ENCODE results near the gene FHIT. TPM values are rescaled to one million over a fixed set of nuclear protein-coding genes. Genes with fewer than 3 reads are reported as not detected.

The FHIT gene
- total RNA-seq, 4 donors from 2014 or later, result 7.5 to 20.1 (median 13.5) TPM

DNA sequence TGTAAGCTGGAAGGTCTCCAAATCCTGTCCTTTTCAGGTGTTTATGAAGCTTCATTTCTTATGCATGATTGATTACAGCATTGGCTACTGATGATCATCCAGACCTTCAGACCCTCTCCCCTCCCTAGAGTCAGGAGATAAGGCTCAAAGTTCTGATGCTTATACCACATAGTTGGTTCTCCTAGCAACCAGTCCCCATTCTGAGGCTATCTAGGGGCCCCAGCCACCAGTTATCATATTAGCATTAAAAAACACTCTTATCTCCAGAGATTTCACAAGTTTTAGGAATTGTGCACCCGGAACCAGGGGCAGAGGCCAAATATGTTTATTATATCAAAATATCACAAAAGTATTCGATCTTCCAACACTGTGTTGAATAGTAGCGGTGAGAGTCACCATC is 953.1 kb downstream of the FHIT start:
- Histone ChIP-seq H3K4me1 (no peaks in the 10 kb centered on the region), H3K27ac (no peak overlapping the region), H3K9me3 (no peaks in the 10 kb centered on the region), H3K4me3 (no peak overlapping the region), H3K27me3 (no peaks in the 10 kb centered on the region), H3K36me3 (no peaks in the 10 kb centered on the region)
- in situ Hi-C loops (cut with MboI; ENCODE audit: low pct_ligation_motif_present in 1 of 4, low pct_unique_long_range_greater_than_20kb in 1 of 4, low sequenced_read_pairs in 3 of 4), result no loop called here
- intact Hi-C loops (cut with DNase I; ENCODE audit: low total_unique reads), result no loop called here
- TF ChIP-seq, protein P1, sequence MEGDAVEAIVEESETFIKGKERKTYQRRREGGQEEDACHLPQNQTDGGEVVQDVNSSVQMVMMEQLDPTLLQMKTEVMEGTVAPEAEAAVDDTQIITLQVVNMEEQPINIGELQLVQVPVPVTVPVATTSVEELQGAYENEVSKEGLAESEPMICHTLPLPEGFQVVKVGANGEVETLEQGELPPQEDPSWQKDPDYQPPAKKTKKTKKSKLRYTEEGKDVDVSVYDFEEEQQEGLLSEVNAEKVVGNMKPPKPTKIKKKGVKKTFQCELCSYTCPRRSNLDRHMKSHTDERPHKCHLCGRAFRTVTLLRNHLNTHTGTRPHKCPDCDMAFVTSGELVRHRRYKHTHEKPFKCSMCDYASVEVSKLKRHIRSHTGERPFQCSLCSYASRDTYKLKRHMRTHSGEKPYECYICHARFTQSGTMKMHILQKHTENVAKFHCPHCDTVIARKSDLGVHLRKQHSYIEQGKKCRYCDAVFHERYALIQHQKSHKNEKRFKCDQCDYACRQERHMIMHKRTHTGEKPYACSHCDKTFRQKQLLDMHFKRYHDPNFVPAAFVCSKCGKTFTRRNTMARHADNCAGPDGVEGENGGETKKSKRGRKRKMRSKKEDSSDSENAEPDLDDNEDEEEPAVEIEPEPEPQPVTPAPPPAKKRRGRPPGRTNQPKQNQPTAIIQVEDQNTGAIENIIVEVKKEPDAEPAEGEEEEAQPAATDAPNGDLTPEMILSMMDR (IDR thresholded peaks at IDR 0.05), result no peak
- no peak for TF ChIP-seq POLR2A (IDR thresholded peaks at IDR 0.05)
- TF ChIP-seq EP300 (IDR thresholded peaks at IDR 0.05; ENCODE audit: low read depth), result no peak
- TF ChIP-seq POLR2AphosphoS5 (IDR thresholded peaks at IDR 0.05), result no peak
- 89 to 96% methylated on average over 2 to 3 of the region's 3 CpGs for WGBS, 2 donors (ENCODE audit: low coverage in 1 of 2)
- DNase-seq, result no peak

- no peak overlapping the region for H3K27ac ChIP-seq
- DNase-seq, result no peak
- TF ChIP-seq POLR2AphosphoS5 (IDR thresholded peaks at IDR 0.05), result no peak
- TF ChIP-seq, protein P1 (IDR thresholded peaks at IDR 0.05), result no peak
- no peak for TF ChIP-seq POLR2A (IDR thresholded peaks at IDR 0.05)
- no peak for TF ChIP-seq EP300 (IDR thresholded peaks at IDR 0.05; ENCODE audit: low read depth)
- no peaks in the 10 kb centered on the region for H3K4me1 ChIP-seq
- H3K4me3 ChIP-seq, result no peak overlapping the region
- no peaks in the 10 kb centered on the region for H3K9me3 ChIP-seq
- in situ Hi-C loops (cut with MboI; ENCODE audit: low pct_ligation_motif_present in 1 of 4, low pct_unique_long_range_greater_than_20kb in 1 of 4, low sequenced_read_pairs in 3 of 4), result no loop called here
- no peaks in the 10 kb centered on the region for H3K36me3 ChIP-seq
- WGBS, 2 donors (ENCODE audit: low coverage in 1 of 2), result 37 to 51% methylated on average over 3 of the region's 3 CpGs
- H3K27me3 ChIP-seq, result no peaks in the 10 kb centered on the region
- intact Hi-C loops (cut with DNase I; ENCODE audit: low total_unique reads), result no loop called here
Observed at GRCh38 chr3:60294181-60294580, 957.1 kb downstream of the FHIT start.

DNA sequence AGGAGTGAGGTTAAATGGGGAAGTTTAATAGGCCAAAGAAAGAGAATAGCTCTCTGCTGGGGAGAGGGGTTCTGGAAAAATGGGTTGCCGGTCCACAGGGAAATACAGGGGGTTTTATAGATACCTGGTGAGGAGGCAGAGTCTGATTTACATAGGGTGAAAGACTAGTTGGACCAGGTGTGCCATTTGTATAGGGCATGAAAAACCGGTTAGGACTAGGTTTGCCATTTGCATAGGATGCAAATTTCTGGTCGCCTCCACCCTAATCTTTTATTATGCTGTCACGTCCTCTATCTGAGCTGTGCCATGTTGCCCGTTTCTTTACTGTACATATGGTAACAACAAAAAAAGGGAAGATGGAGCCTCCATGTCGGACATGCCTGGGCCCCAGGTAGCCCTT is 960.1 kb downstream of the FHIT start:
- H3K4me3 ChIP-seq, result no peak overlapping the region
- DNase-seq, result no peak
- intact Hi-C loops (cut with DNase I; ENCODE audit: low total_unique reads) (no loop called here), in situ Hi-C loops (cut with MboI; ENCODE audit: low pct_ligation_motif_present in 1 of 4, low pct_unique_long_range_greater_than_20kb in 1 of 4, low sequenced_read_pairs in 3 of 4) (no loop called here)
- no peaks in the 10 kb centered on the region for H3K27me3 ChIP-seq
- H3K9me3 ChIP-seq, result no peaks in the 10 kb centered on the region
- no peak for TF ChIP-seq EP300 (IDR thresholded peaks at IDR 0.05; ENCODE audit: low read depth)
- no peak for TF ChIP-seq POLR2AphosphoS5 (IDR thresholded peaks at IDR 0.05)
- TF ChIP-seq, protein P1 (IDR thresholded peaks at IDR 0.05), result no peak
- TF ChIP-seq POLR2A (IDR thresholded peaks at IDR 0.05), result no peak
- no peaks in the 10 kb centered on the region for H3K4me1 ChIP-seq
- H3K27ac ChIP-seq, result no peak overlapping the region
- no peaks in the 10 kb centered on the region for H3K36me3 ChIP-seq
- WGBS, 2 donors (ENCODE audit: low coverage in 1 of 2), result 82 to 85% methylated on average over 4 to 6 of the region's 6 CpGs

DNA sequence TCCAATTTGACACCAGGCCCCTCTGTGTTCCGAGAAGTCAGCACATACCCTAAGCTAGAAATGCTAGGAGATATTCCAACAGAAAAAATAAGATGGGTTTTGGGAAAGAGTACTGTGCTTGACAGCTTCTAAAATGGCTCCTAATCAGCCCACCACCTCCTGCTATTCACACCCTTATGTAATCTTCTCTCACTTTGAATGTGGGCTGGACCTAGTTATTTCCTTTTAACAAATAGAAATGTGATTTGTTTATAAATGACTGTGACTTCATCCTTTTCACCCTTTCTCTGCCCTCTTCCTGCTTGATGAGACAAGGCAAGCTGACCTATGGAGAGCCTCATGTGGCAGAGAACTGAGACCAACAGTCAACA is 961.1 kb downstream of the FHIT start:
- Histone ChIP-seq H3K4me1 (no peaks in the 10 kb centered on the region), H3K36me3 (no peaks in the 10 kb centered on the region), H3K4me3 (no peak overlapping the region), H3K9me3 (no peaks in the 10 kb centered on the region), H3K27ac (no peak overlapping the region), H3K27me3 (no peaks in the 10 kb centered on the region)
- DNase-seq, result no peak
- in situ Hi-C loops (cut with MboI; ENCODE audit: low pct_ligation_motif_present in 1 of 4, low pct_unique_long_range_greater_than_20kb in 1 of 4, low sequenced_read_pairs in 3 of 4), result no loop called here
- intact Hi-C loops (cut with DNase I; ENCODE audit: low total_unique reads), result no loop called here
- TF ChIP-seq POLR2A (IDR thresholded peaks at IDR 0.05) (no peak), POLR2AphosphoS5 (IDR thresholded peaks at IDR 0.05) (no peak), EP300 (IDR thresholded peaks at IDR 0.05; ENCODE audit: low read depth) (no peak)
- TF ChIP-seq, protein P1 (IDR thresholded peaks at IDR 0.05), result no peak
- 86 to 100% methylated on average over 1 of the region's 1 CpG for WGBS, 2 donors (ENCODE audit: low coverage in 1 of 2)

Measured in transverse colon (tissue), 4 donors.